Testis (tissue), 3 donors: ENCODE measurements around the gene NTMT1. TPM values are rescaled to one million over a fixed set of nuclear protein-coding genes. Genes with fewer than 3 reads are reported as not detected.

Experiments
- DNase-seq: peaks from one replicate; pipeline ENCODE4 v3.0.0-alpha.2; 2019
- H3K27ac ChIP-seq, 2 donors: fragments of 200-600 bp; sonication (generic); one replicate each; pipeline ENCODE4 v1.5.1; 2019
- H3K27me3 ChIP-seq: fragments of 200-600 bp; sonication (generic); one replicate; pipeline ENCODE4 v1.5.1; 2019
- H3K36me3 ChIP-seq: fragments of 200-600 bp; sonication (generic); one replicate; pipeline ENCODE4 v1.5.1; 2017; ENCODE audit warnings: low read depth; ENCODE audit errors: missing control alignments
- H3K4me1 ChIP-seq: fragments of 200-600 bp; sonication (generic); one replicate; pipeline ENCODE4 v1.5.1; 2019
- H3K4me3 ChIP-seq, 2 donors: fragments of 200-600 bp; sonication (generic); one replicate each; pipeline ENCODE4 v1.5.1; 2017 to 2019
- H3K9me3 ChIP-seq: fragments of 200-600 bp; sonication (generic); one replicate; pipeline ENCODE4 v1.5.1; 2017
- POLR2A ChIP-seq: fragments of 450-650 bp; IDR thresholded peaks from one replicate; pipeline ENCODE4 v1.6.1; 2017; ENCODE audit warnings: antibody characterized with exemption, mild to moderate bottlenecking, moderate library complexity
- WGBS, 2 donors: methylation state at CpG; one replicate each; pipeline ENCODE4 v1.1.5; 2018; 5-methylcytosine and 5-hydroxymethylcytosine counted together
- intact Hi-C: fragments of 100-400 bp; cut with DNase I; formaldehyde crosslinking; loops from one replicate; pipeline ENCODE4 v1.15.1; 2023; ENCODE audit warnings: low total_unique reads
- polyA plus RNA-seq: library from polyadenylated mRNA; stranded (reverse); fragments of 350-450 nt; fragmentation: Illumina TruSeq; extraction: RNeasy Lipid Tissue Mini Kit (QIAGEN cat#74804); gene quantifications from one replicate; pipeline ENCODE4 v1.2.3, GENCODE V29; 2014; ENCODE audit warnings: low read depth, low replicate concordance; ENCODE audit not compliant: insufficient read depth
- total RNA-seq, 2 donors: library from RNA; depleted of rRNA; stranded (reverse); fragments of >200 nt; gene quantifications; one replicate each; pipeline ENCODE4 v1.2.3, GENCODE V29; 2016
- TF ChIP-seq, protein P1 (sequence below), 3 experiments: fragments of 450-650 bp in 2 of 3; fragments of 200-600 bp in 1 of 3; sonication (generic) in 1 of 3; IDR thresholded peaks; one replicate each; pipeline ENCODE4 v1.5.1; 2016 to 2019; ENCODE audit warnings: antibody characterized with exemption in 3 of 3, mild to moderate bottlenecking in 2 of 3, moderate library complexity in 1 of 3

Gene NTMT1
- total and polyA plus RNA-seq, 3 donors from 2014 or later, result 71.8 to 189 (median 82.6) TPM

DNA sequence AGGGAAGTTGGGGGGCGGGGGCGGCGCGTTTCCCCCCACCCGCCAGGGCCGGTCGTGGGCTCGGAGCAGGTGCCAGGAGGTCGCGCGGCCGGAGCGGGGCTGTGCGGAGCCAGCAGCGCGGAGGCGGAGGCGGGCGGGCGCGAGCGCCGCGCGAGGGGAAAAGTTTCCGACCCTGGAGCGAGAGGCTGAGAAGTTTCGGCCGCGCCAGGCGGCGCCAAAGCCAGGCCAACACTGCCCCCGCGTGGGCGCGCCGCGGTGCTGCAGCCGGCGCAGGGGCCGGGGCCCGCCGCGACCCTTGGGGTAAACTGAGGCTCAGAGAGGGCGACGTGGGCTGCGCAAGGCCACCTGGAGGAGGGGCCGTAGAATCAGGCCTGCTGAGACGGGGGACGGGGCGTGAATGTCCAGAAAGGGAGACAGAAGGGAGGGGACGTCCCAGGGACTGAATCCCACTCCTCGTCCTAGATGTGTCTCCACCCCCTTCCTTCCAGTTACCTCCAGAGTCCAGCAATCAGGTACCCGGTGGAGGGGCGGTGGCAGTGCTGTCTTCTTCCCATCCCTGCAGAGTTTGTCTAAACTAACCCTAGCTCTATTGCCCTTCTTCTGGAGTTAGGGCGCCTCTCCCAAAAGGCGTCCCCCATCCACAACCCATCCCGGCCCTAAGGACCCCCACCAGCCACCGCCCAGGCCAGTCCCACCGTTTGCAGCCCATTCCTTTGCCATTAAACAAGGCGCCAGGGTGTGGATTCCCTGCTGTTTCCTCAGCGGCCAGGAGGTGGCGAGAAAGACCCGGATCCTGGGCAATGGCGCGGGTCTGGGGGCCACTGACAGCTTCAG, 15.3 kb upstream of the NTMT1 start:
- Histone ChIP-seq H3K4me3 (peak overlapping the region; percentile 63 to 66), H3K9me3 (no peaks in the 10 kb centered on the region), H3K36me3 (no peaks in the 10 kb centered on the region), H3K27ac (peak overlapping the region; percentile 82 to 93), H3K27me3 (no peaks in the 10 kb centered on the region), H3K4me1 (peaks cover 31% of the 10 kb centered on the region)
- DNase-seq, result peak; percentile 78
- TF ChIP-seq, protein P1, sequence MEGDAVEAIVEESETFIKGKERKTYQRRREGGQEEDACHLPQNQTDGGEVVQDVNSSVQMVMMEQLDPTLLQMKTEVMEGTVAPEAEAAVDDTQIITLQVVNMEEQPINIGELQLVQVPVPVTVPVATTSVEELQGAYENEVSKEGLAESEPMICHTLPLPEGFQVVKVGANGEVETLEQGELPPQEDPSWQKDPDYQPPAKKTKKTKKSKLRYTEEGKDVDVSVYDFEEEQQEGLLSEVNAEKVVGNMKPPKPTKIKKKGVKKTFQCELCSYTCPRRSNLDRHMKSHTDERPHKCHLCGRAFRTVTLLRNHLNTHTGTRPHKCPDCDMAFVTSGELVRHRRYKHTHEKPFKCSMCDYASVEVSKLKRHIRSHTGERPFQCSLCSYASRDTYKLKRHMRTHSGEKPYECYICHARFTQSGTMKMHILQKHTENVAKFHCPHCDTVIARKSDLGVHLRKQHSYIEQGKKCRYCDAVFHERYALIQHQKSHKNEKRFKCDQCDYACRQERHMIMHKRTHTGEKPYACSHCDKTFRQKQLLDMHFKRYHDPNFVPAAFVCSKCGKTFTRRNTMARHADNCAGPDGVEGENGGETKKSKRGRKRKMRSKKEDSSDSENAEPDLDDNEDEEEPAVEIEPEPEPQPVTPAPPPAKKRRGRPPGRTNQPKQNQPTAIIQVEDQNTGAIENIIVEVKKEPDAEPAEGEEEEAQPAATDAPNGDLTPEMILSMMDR (IDR thresholded peaks at IDR 0.05), result peak; percentile 85 to 100 (median 100)
- no peak for TF ChIP-seq POLR2A
- intact Hi-C loops, result no loop called here
- 1% methylated on average over 13 to 66 of the region's 66 CpGs for WGBS, 2 donors

DNA sequence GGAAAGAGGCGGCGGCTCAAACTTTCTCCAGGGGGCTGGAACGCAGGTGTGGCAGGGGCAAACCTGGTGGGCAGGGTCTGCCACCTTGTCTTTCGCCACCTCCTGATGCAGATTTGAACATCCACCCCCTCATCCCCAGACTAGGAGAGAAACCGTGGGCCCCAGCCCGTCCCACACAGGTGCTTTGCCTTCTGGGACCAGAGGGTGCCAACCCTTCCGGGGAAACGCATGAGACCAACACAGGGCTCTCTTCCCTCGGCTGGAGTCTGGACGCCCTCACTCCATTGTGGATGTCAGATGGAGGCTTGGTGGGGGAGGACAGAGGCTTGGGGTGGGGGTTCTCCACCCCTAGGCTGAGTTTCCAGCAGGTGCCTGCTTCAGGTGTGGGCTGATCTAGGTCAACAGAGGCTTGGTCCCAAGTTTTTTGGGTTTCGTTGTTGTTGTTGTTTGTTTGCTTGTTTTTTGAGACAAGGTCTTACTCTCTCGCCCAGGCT, 14.6 kb upstream of the NTMT1 start:
- Histone ChIP-seq H3K4me1 (peaks cover 31% of the 10 kb centered on the region), H3K27me3 (no peaks in the 10 kb centered on the region), H3K36me3 (no peaks in the 10 kb centered on the region), H3K27ac (no peak overlapping the region), H3K9me3 (no peaks in the 10 kb centered on the region), H3K4me3 (no peak overlapping the region)
- TF ChIP-seq, protein P1 (IDR thresholded peaks at IDR 0.05), result no peak
- TF ChIP-seq POLR2A, result no peak
- intact Hi-C loops, result no loop called here
- WGBS, 2 donors, result 34 to 50% methylated on average over 7 to 11 of the region's 12 CpGs
- no peak for DNase-seq

DNA sequence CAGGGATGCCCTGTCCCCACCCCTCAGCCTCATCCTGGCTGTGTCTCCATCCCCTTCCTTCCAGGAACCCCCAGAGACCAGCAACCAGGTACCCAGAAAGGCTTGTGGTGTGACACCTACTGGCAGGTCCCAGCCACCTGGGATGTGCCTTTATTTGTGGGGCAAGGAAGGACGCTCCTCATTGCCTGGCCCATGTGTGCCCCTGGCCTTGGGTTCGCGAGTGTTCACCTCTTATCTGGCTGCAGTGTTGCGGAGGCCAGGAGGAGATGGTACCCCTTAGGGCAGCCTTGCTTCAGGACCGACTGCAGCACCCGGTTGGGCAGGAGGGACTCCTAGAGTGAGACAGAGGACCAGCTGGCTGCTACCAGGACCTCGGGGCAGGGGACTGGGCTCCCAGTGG, 13.8 kb upstream of the NTMT1 start:
- intact Hi-C loops, result no loop called here
- DNase-seq, result no peak
- no peak overlapping the region for H3K27ac ChIP-seq
- H3K36me3 ChIP-seq, result no peaks in the 10 kb centered on the region
- peaks cover 27% of the 10 kb centered on the region for H3K4me1 ChIP-seq
- no peaks in the 10 kb centered on the region for H3K27me3 ChIP-seq
- TF ChIP-seq, protein P1 (IDR thresholded peaks at IDR 0.05), result no peak
- no peak for TF ChIP-seq POLR2A
- H3K9me3 ChIP-seq, result no peaks in the 10 kb centered on the region
- WGBS, 2 donors, result 56 to 80% methylated on average over 5 to 7 of the region's 7 CpGs
- H3K4me3 ChIP-seq, result no peak overlapping the region

DNA sequence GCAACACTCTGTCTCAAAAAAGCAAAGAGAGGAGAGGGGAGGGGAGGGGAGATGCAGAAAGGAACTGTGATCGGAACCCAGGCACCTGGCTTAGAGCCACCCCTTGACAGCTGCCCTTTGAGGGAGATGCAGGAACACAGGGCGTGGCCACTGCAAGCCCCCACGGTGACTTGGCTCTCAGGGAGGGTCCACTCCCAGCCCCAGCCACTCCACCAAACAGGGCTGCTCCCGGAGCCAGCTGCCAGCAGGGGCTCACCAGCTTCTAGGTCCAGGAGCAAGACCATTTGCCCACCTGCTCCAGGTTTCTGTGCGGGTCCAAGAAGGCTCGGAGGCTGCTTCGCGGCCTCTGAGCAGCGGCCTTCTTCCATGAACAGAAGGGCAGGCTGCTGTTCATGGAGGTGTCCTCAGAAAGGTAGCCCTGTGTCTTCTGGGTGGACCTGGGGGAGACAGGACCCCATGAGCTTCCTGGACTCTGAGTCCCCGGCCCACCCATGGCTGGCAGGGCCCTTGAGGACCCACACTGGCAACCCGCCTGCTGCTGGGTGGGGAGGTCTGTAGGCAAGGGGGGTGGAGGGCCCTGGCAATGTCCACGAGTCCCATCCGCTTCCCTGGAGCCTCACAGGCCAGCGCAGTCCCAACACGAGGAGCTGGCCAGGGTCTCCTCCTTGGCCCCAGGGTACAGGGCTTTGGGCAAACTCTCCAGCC, 13.0 kb upstream of the NTMT1 start:
- H3K4me3 ChIP-seq, result no peak overlapping the region
- TF ChIP-seq, protein P1 (IDR thresholded peaks at IDR 0.05), result no peak
- no peak for TF ChIP-seq POLR2A
- H3K27ac ChIP-seq, result no peak overlapping the region
- DNase-seq, result no peak
- peaks cover 21% of the 10 kb centered on the region for H3K4me1 ChIP-seq
- H3K27me3 ChIP-seq, result no peaks in the 10 kb centered on the region
- H3K9me3 ChIP-seq, result no peaks in the 10 kb centered on the region
- WGBS, 2 donors, result 73 to 87% methylated on average over 6 to 15 of the region's 15 CpGs
- no peaks in the 10 kb centered on the region for H3K36me3 ChIP-seq
- intact Hi-C loops, result no loop called here
